Ectodermal cell (in vitro differentiated cells): ENCODE measurements around the gene NFKB1.

ENCODE experiments used
- H3K27ac ChIP-seq: 2 replicates; pipeline ENCODE4 v1.7.0; 2013; ENCODE audit warnings: mild to moderate bottlenecking, low read depth, low read length; ENCODE audit not compliant: insufficient read depth, poor library complexity, severe bottlenecking
- H3K27me3 ChIP-seq: 2 replicates; pipeline ENCODE4 v1.7.0; 2013; ENCODE audit warnings: mild to moderate bottlenecking, low read length; ENCODE audit not compliant: insufficient read depth, control insufficient read depth, poor library complexity, severe bottlenecking
- H3K36me3 ChIP-seq: one replicate; pipeline ENCODE4 v1.7.0; 2013; ENCODE audit warnings: low read length; ENCODE audit not compliant: control insufficient read depth, insufficient read depth
- H3K4me1 ChIP-seq: one replicate; pipeline ENCODE4 v1.7.0; 2013; ENCODE audit warnings: low read length; ENCODE audit not compliant: control insufficient read depth, insufficient read depth
- H3K4me3 ChIP-seq: 2 replicates; pipeline ENCODE4 v1.7.0; 2013; ENCODE audit warnings: low read depth, low read length, control low read depth; ENCODE audit not compliant: insufficient read depth
- H3K9me3 ChIP-seq: 2 replicates; pipeline ENCODE4 v1.7.0; 2013; ENCODE audit warnings: mild to moderate bottlenecking, low read length, moderate library complexity; ENCODE audit not compliant: control insufficient read depth
- WGBS, 2 experiments: methylation state at CpG; one replicate each; pipeline ENCODE4 v1.1.7; 2013; ENCODE audit warnings: missing lambda C conversion rate in 2 of 2; 5-methylcytosine and 5-hydroxymethylcytosine counted together

The NFKB1 gene

GRCh38 chr4:102601586-102602227 lies 100.5 kb downstream of the NFKB1 start:
- H3K4me1 ChIP-seq: no peaks in the 10 kb centered on the region
- no peak overlapping the region for H3K4me3 ChIP-seq
- H3K36me3 ChIP-seq: no peaks in the 10 kb centered on the region
- no peak overlapping the region for H3K27ac ChIP-seq
- no peaks in the 10 kb centered on the region for H3K9me3 ChIP-seq
- 89 to 94% methylated on average over 5 to 8 of the region's 8 CpGs for WGBS, 2 experiments
- no peaks in the 10 kb centered on the region for H3K27me3 ChIP-seq

- H3K27me3 ChIP-seq: no peaks in the 10 kb centered on the region
- H3K27ac ChIP-seq: no peak overlapping the region
- 71 to 89% methylated on average over 2 of the region's 2 CpGs for WGBS, 2 experiments
- no peaks in the 10 kb centered on the region for H3K36me3 ChIP-seq
- no peaks in the 10 kb centered on the region for H3K9me3 ChIP-seq
- H3K4me1 ChIP-seq: no peaks in the 10 kb centered on the region
- no peak overlapping the region for H3K4me3 ChIP-seq
Observed at GRCh38 chr4:102604222-102604940, 103.2 kb downstream of the NFKB1 start.

GRCh38 chr4:102606261-102606660 lies 105.1 kb downstream of the NFKB1 start:
- H3K36me3 ChIP-seq: no peaks in the 10 kb centered on the region

GRCh38 chr4:102606846-102607450 lies 105.8 kb downstream of the NFKB1 start:
- Histone ChIP-seq H3K27ac (no peak overlapping the region), H3K36me3 (no peaks in the 10 kb centered on the region), H3K4me3 (no peak overlapping the region), H3K9me3 (no peaks in the 10 kb centered on the region), H3K27me3 (no peaks in the 10 kb centered on the region), H3K4me1 (no peaks in the 10 kb centered on the region)
- 96% methylated on average over 7 of the region's 7 CpGs for WGBS, 2 experiments

More at GRCh38 chr4:102606261-102606660, 105.1 kb downstream of the NFKB1 start:
- no peak overlapping the region for H3K27ac ChIP-seq
- no peak overlapping the region for H3K4me3 ChIP-seq
- H3K4me1 ChIP-seq: no peaks in the 10 kb centered on the region
- 86 to 92% methylated on average over 3 of the region's 3 CpGs for WGBS, 2 experiments
- H3K27me3 ChIP-seq: no peaks in the 10 kb centered on the region
- H3K9me3 ChIP-seq: no peaks in the 10 kb centered on the region

GRCh38 chr4:102608190-102608589 lies 107.0 kb downstream of the NFKB1 start:
- Histone ChIP-seq H3K4me3 (no peak overlapping the region), H3K27me3 (no peaks in the 10 kb centered on the region), H3K4me1 (no peaks in the 10 kb centered on the region), H3K36me3 (no peaks in the 10 kb centered on the region), H3K27ac (no peak overlapping the region), H3K9me3 (no peaks in the 10 kb centered on the region)
- WGBS, 2 experiments: 80 to 100% methylated on average over 1 of the region's 1 CpG

GRCh38 chr4:102610007-102610406 lies 108.8 kb downstream of the NFKB1 start:
- H3K27ac ChIP-seq: no peak overlapping the region
- no peaks in the 10 kb centered on the region for H3K27me3 ChIP-seq
- no peaks in the 10 kb centered on the region for H3K9me3 ChIP-seq
- no peak overlapping the region for H3K4me3 ChIP-seq
- no peaks in the 10 kb centered on the region for H3K36me3 ChIP-seq
- no peaks in the 10 kb centered on the region for H3K4me1 ChIP-seq

- Histone ChIP-seq H3K27ac (no peak overlapping the region), H3K27me3 (no peaks in the 10 kb centered on the region), H3K9me3 (no peaks in the 10 kb centered on the region), H3K4me3 (no peak overlapping the region), H3K36me3 (no peaks in the 10 kb centered on the region), H3K4me1 (no peaks in the 10 kb centered on the region)
- 86 to 91% methylated on average over 3 of the region's 3 CpGs for WGBS, 2 experiments
Observed at GRCh38 chr4:102610476-102610875, 109.3 kb downstream of the NFKB1 start.

GRCh38 chr4:102612210-102612609 lies 111.1 kb downstream of the NFKB1 start:
- 95% methylated on average over 2 of the region's 2 CpGs for WGBS, 2 experiments
- H3K4me3 ChIP-seq: no peak overlapping the region
- H3K4me1 ChIP-seq: no peaks in the 10 kb centered on the region
- H3K27me3 ChIP-seq: no peaks in the 10 kb centered on the region
- no peaks in the 10 kb centered on the region for H3K36me3 ChIP-seq
- H3K27ac ChIP-seq: no peak overlapping the region
- no peaks in the 10 kb centered on the region for H3K9me3 ChIP-seq

GRCh38 chr4:102612824-102613366 lies 111.7 kb downstream of the NFKB1 start:
- H3K9me3 ChIP-seq: no peaks in the 10 kb centered on the region
- no peaks in the 10 kb centered on the region for H3K27me3 ChIP-seq
- no peak overlapping the region for H3K27ac ChIP-seq
- no peak overlapping the region for H3K4me3 ChIP-seq
- H3K4me1 ChIP-seq: no peaks in the 10 kb centered on the region
- WGBS, 2 experiments: 90 to 95% methylated on average over 11 of the region's 11 CpGs
- H3K36me3 ChIP-seq: no peaks in the 10 kb centered on the region

GRCh38 chr4:102614801-102615200 lies 113.6 kb downstream of the NFKB1 start:
- Histone ChIP-seq H3K4me3 (no peak overlapping the region), H3K36me3 (no peaks in the 10 kb centered on the region), H3K9me3 (no peaks in the 10 kb centered on the region), H3K27ac (no peak overlapping the region), H3K27me3 (no peaks in the 10 kb centered on the region), H3K4me1 (no peaks in the 10 kb centered on the region)
- 92 to 93% methylated on average over 9 of the region's 9 CpGs for WGBS, 2 experiments
